H9 (cell line): ENCODE data around the gene UBLCP1. TPM values are rescaled to one million over a fixed set of nuclear protein-coding genes. Genes with fewer than 3 reads are reported as not detected.
"Not testable (repeated sequence)": the region's sequence is repeated elsewhere in the genome, so short reads cannot be mapped to it uniquely, and the experiment has no call there.

ENCODE experiments used
- DNase-seq: peaks from one replicate; pipeline ENCODE4 v3.0.0-alpha.2; 2017
- H2AFZ ChIP-seq: one replicate; pipeline ENCODE4 v1.6.1; 2013; ENCODE audit warnings: mild to moderate bottlenecking, low read length, control low read depth, moderate library complexity
- H2AK5ac ChIP-seq: 2 replicates; pipeline ENCODE4 v1.6.1; 2013; ENCODE audit warnings: low read length, control low read depth, mixed read lengths; ENCODE audit not compliant: insufficient read length
- H2BK120ac ChIP-seq: one replicate; pipeline ENCODE4 v1.6.1; 2013; ENCODE audit warnings: low read depth, mild to moderate bottlenecking, low read length, control low read depth, inconsistent platforms; ENCODE audit not compliant: poor library complexity, severe bottlenecking
- H2BK12ac ChIP-seq: 2 replicates; pipeline ENCODE4 v1.6.1; 2013; ENCODE audit warnings: low read length, control low read depth, mixed read lengths, low read depth; ENCODE audit not compliant: insufficient read length
- H2BK15ac ChIP-seq: 2 replicates; pipeline ENCODE4 v1.6.1; 2013; ENCODE audit warnings: low read depth, low read length, control low read depth
- H2BK20ac ChIP-seq: one replicate; pipeline ENCODE4 v1.6.1; 2013; ENCODE audit warnings: low read depth, mild to moderate bottlenecking, low read length, control low read depth, inconsistent platforms; ENCODE audit not compliant: poor library complexity, severe bottlenecking
- H2BK5ac ChIP-seq: 2 replicates; pipeline ENCODE4 v1.6.1; 2013; ENCODE audit warnings: low read length, control low read depth, mixed read lengths; ENCODE audit not compliant: insufficient read length
- H3K14ac ChIP-seq: 2 replicates; pipeline ENCODE4 v1.6.1; 2013; ENCODE audit warnings: low read length, control low read depth; ENCODE audit not compliant: insufficient read depth
- H3K18ac ChIP-seq: 2 replicates; pipeline ENCODE4 v1.6.1; 2013; ENCODE audit warnings: low read depth, mild to moderate bottlenecking, mixed read lengths, low read length, control low read depth; ENCODE audit not compliant: insufficient read length
- H3K23ac ChIP-seq: 2 replicates; pipeline ENCODE4 v1.6.1; 2013; ENCODE audit warnings: low read length, control low read depth, mixed read lengths, low read depth; ENCODE audit not compliant: insufficient read length
- H3K23me2 ChIP-seq: 2 replicates; pipeline ENCODE4 v1.6.1; 2013; ENCODE audit warnings: low read depth, mild to moderate bottlenecking, mixed read lengths, low read length, control low read depth; ENCODE audit not compliant: insufficient read length, poor library complexity, severe bottlenecking
- H3K27ac ChIP-seq: 2 replicates; pipeline ENCODE4 v1.5.1; 2013; ENCODE audit warnings: low read length, control low read depth, mixed read lengths, low read depth; ENCODE audit not compliant: insufficient read length
- H3K27me3 ChIP-seq: 2 replicates; pipeline ENCODE4 v1.6.1; 2013; ENCODE audit warnings: low read length, control low read depth, inconsistent platforms; ENCODE audit not compliant: insufficient read depth
- H3K4ac ChIP-seq: 2 replicates; pipeline ENCODE4 v1.6.1; 2013; ENCODE audit warnings: low read depth, mild to moderate bottlenecking, control low read depth, inconsistent platforms, low read length, moderate library complexity
- H3K4me1 ChIP-seq: 2 replicates; pipeline ENCODE4 v1.6.1; 2013; ENCODE audit warnings: low read length, control low read depth, inconsistent platforms; ENCODE audit not compliant: insufficient read depth
- H3K4me2 ChIP-seq: 2 replicates; pipeline ENCODE4 v1.6.1; 2013; ENCODE audit warnings: low read length, control low read depth, mixed read lengths; ENCODE audit not compliant: insufficient read length, insufficient read depth
- H3K56ac ChIP-seq: 2 replicates; pipeline ENCODE4 v1.6.1; 2013; ENCODE audit warnings: low read depth, mild to moderate bottlenecking, mixed read lengths, low read length, control low read depth; ENCODE audit not compliant: insufficient read length
- H3K79me1 ChIP-seq: 2 replicates; pipeline ENCODE4 v1.6.1; 2013; ENCODE audit warnings: low read depth, mild to moderate bottlenecking, moderate library complexity, low read length, control low read depth, inconsistent platforms; ENCODE audit not compliant: insufficient read depth, poor library complexity, severe bottlenecking
- H3K79me2 ChIP-seq: 2 replicates; pipeline ENCODE4 v1.6.1; 2013; ENCODE audit warnings: low read length, control low read depth, inconsistent platforms; ENCODE audit not compliant: insufficient read depth
- H3K9ac ChIP-seq: 2 replicates; pipeline ENCODE4 v1.6.1; 2013; ENCODE audit warnings: low read length, control low read depth, mixed read lengths; ENCODE audit not compliant: insufficient read length; ENCODE audit errors: extremely low read depth
- H3K9me3 ChIP-seq: one replicate; pipeline ENCODE4 v1.6.1; 2013; ENCODE audit warnings: low read depth, low read length, inconsistent platforms; ENCODE audit not compliant: control insufficient read depth
- H3T11ph ChIP-seq: one replicate; pipeline ENCODE4 v1.6.1; 2013; ENCODE audit warnings: mild to moderate bottlenecking, low read length, control low read depth, inconsistent platforms
- H4K20me1 ChIP-seq: one replicate; pipeline ENCODE4 v1.6.1; 2013; ENCODE audit not compliant: control insufficient read depth, insufficient read length, insufficient read depth
- H4K5ac ChIP-seq: 2 replicates; pipeline ENCODE4 v1.6.1; 2013; ENCODE audit warnings: low read depth, mild to moderate bottlenecking, mixed read lengths, low read length, control low read depth; ENCODE audit not compliant: insufficient read length
- H4K8ac ChIP-seq: replicated peaks from 2 replicates; pipeline ENCODE4 v1.6.1; 2013; ENCODE audit warnings: low read length, control low read depth, mixed read lengths, low read depth; ENCODE audit not compliant: insufficient read length
- H4K91ac ChIP-seq: 2 replicates; pipeline ENCODE4 v1.6.1; 2013; ENCODE audit warnings: low read depth, mild to moderate bottlenecking, moderate library complexity, mixed read lengths, low read length, control low read depth; ENCODE audit not compliant: insufficient read length
- H3K27ac Mint-ChIP-seq, 3 experiments: 2 replicates in 2 of 3; 3 replicates in 1 of 3; pipeline ENCODE4 v1.8.0; 2020 to 2021; ENCODE audit warnings: mixed read lengths in 3 of 3, mild to moderate bottlenecking in 1 of 3, moderate library complexity in 1 of 3
- H3K27me3 Mint-ChIP-seq: 2 replicates; pipeline ENCODE4 v1.8.0; 2021; ENCODE audit warnings: low read depth, mild to moderate bottlenecking, moderate library complexity, mixed read lengths
- H3K36me3 Mint-ChIP-seq, 3 experiments: 2 replicates in 2 of 3; 3 replicates in 1 of 3; pipeline ENCODE4 v1.8.0; 2020 to 2021; ENCODE audit warnings: low read depth in 3 of 3, mixed read lengths in 3 of 3; ENCODE audit not compliant: insufficient read depth in 1 of 3
- H3K4me1 Mint-ChIP-seq, 2 experiments: 2 replicates each; pipeline ENCODE4 v1.8.0; 2020; ENCODE audit warnings: mixed read lengths in 2 of 2
- H3K4me3 Mint-ChIP-seq, 2 experiments: 2 replicates in 1 of 2; 3 replicates in 1 of 2; pipeline ENCODE4 v1.8.0; 2020 to 2021; ENCODE audit warnings: mild to moderate bottlenecking in 2 of 2, mixed read lengths in 2 of 2, moderate library complexity in 1 of 2
- H3K9me3 Mint-ChIP-seq, 2 experiments: 2 replicates in 1 of 2; 3 replicates in 1 of 2; pipeline ENCODE4 v1.8.0; 2020; ENCODE audit warnings: mild to moderate bottlenecking in 2 of 2, mixed read lengths in 2 of 2, moderate library complexity in 1 of 2
- WGBS: extraction: QIAGEN DNeasy Blood & Tissue Kit; methylation state at CpG from one replicate; pipeline ENCODE4 v1.1.7; 2013; ENCODE audit warnings: missing lambda C conversion rate, low lambda C conversion rate, mixed read lengths; ENCODE audit not compliant: insufficient read length; ENCODE audit errors: extremely low coverage; 5-methylcytosine and 5-hydroxymethylcytosine counted together
- total RNA-seq: library from RNA; stranded (reverse); gene quantifications from 2 replicates; pipeline ENCODE4 v1.2.1, GENCODE V29; 2021
- TF ChIP-seq, protein P1 (sequence below): fragments of 200-600 bp; sonication (generic); conservative IDR thresholded peaks from 3 replicates; pipeline ENCODE4 v1.8.0; 2021; ENCODE audit warnings: antibody characterized with exemption, mild to moderate bottlenecking

Gene UBLCP1
- total RNA-seq, 1 experiment from 2014 or later, result 37.9 TPM

GRCh38 chr5:159294921-159295320 lies 31.8 kb downstream of the UBLCP1 start:
- Mint-ChIP-seq H3K36me3 (peaks cover 0 to 20% (median 9%) of the 10 kb centered on the region in 3 experiments; a peak in 5 of 7 replicates), H3K27me3 (no peaks in the 10 kb centered on the region; the same call in 1 of the 2 replicates), H3K9me3 (peaks cover 26 to 28% of the 10 kb centered on the region in 2 experiments), H3K4me3 (no peak overlapping the region), H3K4me1 (no peaks in the 10 kb centered on the region), H3K27ac (no peak overlapping the region)
- Histone ChIP-seq H3K79me1 (no peaks in the 10 kb centered on the region), H3K4me1 (no peaks in the 10 kb centered on the region), H3K9me3 (no peaks in the 10 kb centered on the region), H2BK5ac (no peak overlapping the region), H3K14ac (no peak overlapping the region), H2BK120ac (no peak overlapping the region), H3K23me2 (no peaks in the 10 kb centered on the region), H2BK15ac (no peak overlapping the region), H4K20me1 (no peaks in the 10 kb centered on the region), H2BK12ac (no peak overlapping the region), H3T11ph (no peak overlapping the region), H3K23ac (no peak overlapping the region), H4K5ac (no peak overlapping the region), H3K27me3 (no peaks in the 10 kb centered on the region), H4K91ac (no peak overlapping the region), H3K56ac (no peak overlapping the region), H3K4me2 (no peak overlapping the region), H3K79me2 (no peaks in the 10 kb centered on the region), H3K9ac (no peak overlapping the region), H3K18ac (no peak overlapping the region), H4K8ac (no peak overlapping the region), H2AFZ (no peak overlapping the region), H2BK20ac (no peak overlapping the region), H3K4ac (no peak overlapping the region), H2AK5ac (no peak overlapping the region), H3K27ac (no peak overlapping the region)
- TF ChIP-seq, protein P1, sequence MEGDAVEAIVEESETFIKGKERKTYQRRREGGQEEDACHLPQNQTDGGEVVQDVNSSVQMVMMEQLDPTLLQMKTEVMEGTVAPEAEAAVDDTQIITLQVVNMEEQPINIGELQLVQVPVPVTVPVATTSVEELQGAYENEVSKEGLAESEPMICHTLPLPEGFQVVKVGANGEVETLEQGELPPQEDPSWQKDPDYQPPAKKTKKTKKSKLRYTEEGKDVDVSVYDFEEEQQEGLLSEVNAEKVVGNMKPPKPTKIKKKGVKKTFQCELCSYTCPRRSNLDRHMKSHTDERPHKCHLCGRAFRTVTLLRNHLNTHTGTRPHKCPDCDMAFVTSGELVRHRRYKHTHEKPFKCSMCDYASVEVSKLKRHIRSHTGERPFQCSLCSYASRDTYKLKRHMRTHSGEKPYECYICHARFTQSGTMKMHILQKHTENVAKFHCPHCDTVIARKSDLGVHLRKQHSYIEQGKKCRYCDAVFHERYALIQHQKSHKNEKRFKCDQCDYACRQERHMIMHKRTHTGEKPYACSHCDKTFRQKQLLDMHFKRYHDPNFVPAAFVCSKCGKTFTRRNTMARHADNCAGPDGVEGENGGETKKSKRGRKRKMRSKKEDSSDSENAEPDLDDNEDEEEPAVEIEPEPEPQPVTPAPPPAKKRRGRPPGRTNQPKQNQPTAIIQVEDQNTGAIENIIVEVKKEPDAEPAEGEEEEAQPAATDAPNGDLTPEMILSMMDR, result no peak
- no peak for DNase-seq
- WGBS, result no CpG with 5 or more reads among the region's 5 CpGs

DNA sequence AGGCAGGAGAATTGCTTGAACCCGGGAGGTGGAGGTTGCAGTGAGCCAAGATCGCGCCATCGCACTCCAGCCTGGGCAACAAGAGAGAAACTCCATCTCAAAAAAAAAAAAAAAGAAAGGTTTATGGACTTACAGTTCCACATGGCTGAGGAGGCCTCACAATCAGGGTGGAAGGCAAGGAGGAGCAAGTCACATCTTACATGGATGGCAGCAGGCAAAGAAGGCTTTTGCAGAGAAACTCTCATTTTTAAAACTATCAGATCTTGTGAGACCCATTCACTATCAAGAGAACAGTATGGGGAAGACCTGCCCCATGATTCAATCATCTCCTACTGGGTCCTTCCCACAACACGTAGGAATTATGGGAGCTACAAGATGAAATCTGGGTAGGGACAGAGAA lies 34.2 kb downstream of the UBLCP1 start:
- not testable (repeated sequence) for H2BK5ac ChIP-seq, H3T11ph ChIP-seq, H3K9ac ChIP-seq, H3K27me3 Mint-ChIP-seq, H3K14ac ChIP-seq, H3K23me2 ChIP-seq, DNase-seq, H3K18ac ChIP-seq, H2AK5ac ChIP-seq, H2BK15ac ChIP-seq, H3K9me3 ChIP-seq, H2BK120ac ChIP-seq, H3K56ac ChIP-seq, H3K4me3 Mint-ChIP-seq, H3K27me3 ChIP-seq, H2BK20ac ChIP-seq, H3K4me1 Mint-ChIP-seq, H3K4me1 ChIP-seq, H4K20me1 ChIP-seq, H2AFZ ChIP-seq, H3K4me2 ChIP-seq, H2BK12ac ChIP-seq, H4K8ac ChIP-seq, H3K27ac ChIP-seq, H3K79me1 ChIP-seq, H3K79me2 ChIP-seq, H3K23ac ChIP-seq, H3K4ac ChIP-seq, H3K27ac Mint-ChIP-seq, H4K91ac ChIP-seq, H4K5ac ChIP-seq
- Mint-ChIP-seq H3K36me3 (peaks cover 3 to 24% (median 13%) of the 10 kb centered on the region in 3 experiments), H3K9me3 (peaks cover 35 to 39% of the 10 kb centered on the region in 2 experiments)
- WGBS, result no CpG with 5 or more reads among the region's 5 CpGs
